ENCODE measurements around the gene TBC1D22A.

- TF ChIP-seq FOXA1 (IDR thresholded peaks at IDR 0.05) (no peak), MAX (IDR thresholded peaks at IDR 0.05) (no peak), GABPA (IDR thresholded peaks at IDR 0.05 in 1 of 2, conservative IDR thresholded peaks at IDR 0.05 in 1 of 2) (no peak), RAD21 (IDR thresholded peaks at IDR 0.05) (no peak), ATF3 (IDR thresholded peaks at IDR 0.05) (no peak), NR2F2 (IDR thresholded peaks at IDR 0.05) (no peak), HNF4A (conservative IDR thresholded peaks at IDR 0.05) (no peak), ZBTB33 (IDR thresholded peaks at IDR 0.05) (no peak), RXRA (IDR thresholded peaks at IDR 0.05) (no peak), EGR1 (IDR thresholded peaks at IDR 0.05; ENCODE audit: low read depth in 2 of 2) (no peak), TAF1 (conservative IDR thresholded peaks at IDR 0.05) (no peak), YY1 (IDR thresholded peaks at IDR 0.05) (no peak)
- TF ChIP-seq, protein P1, sequence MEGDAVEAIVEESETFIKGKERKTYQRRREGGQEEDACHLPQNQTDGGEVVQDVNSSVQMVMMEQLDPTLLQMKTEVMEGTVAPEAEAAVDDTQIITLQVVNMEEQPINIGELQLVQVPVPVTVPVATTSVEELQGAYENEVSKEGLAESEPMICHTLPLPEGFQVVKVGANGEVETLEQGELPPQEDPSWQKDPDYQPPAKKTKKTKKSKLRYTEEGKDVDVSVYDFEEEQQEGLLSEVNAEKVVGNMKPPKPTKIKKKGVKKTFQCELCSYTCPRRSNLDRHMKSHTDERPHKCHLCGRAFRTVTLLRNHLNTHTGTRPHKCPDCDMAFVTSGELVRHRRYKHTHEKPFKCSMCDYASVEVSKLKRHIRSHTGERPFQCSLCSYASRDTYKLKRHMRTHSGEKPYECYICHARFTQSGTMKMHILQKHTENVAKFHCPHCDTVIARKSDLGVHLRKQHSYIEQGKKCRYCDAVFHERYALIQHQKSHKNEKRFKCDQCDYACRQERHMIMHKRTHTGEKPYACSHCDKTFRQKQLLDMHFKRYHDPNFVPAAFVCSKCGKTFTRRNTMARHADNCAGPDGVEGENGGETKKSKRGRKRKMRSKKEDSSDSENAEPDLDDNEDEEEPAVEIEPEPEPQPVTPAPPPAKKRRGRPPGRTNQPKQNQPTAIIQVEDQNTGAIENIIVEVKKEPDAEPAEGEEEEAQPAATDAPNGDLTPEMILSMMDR (IDR thresholded peaks at IDR 0.05; ENCODE audit: low read depth, low read length, missing input control), result no peak
- TF ChIP-seq, protein P2, sequence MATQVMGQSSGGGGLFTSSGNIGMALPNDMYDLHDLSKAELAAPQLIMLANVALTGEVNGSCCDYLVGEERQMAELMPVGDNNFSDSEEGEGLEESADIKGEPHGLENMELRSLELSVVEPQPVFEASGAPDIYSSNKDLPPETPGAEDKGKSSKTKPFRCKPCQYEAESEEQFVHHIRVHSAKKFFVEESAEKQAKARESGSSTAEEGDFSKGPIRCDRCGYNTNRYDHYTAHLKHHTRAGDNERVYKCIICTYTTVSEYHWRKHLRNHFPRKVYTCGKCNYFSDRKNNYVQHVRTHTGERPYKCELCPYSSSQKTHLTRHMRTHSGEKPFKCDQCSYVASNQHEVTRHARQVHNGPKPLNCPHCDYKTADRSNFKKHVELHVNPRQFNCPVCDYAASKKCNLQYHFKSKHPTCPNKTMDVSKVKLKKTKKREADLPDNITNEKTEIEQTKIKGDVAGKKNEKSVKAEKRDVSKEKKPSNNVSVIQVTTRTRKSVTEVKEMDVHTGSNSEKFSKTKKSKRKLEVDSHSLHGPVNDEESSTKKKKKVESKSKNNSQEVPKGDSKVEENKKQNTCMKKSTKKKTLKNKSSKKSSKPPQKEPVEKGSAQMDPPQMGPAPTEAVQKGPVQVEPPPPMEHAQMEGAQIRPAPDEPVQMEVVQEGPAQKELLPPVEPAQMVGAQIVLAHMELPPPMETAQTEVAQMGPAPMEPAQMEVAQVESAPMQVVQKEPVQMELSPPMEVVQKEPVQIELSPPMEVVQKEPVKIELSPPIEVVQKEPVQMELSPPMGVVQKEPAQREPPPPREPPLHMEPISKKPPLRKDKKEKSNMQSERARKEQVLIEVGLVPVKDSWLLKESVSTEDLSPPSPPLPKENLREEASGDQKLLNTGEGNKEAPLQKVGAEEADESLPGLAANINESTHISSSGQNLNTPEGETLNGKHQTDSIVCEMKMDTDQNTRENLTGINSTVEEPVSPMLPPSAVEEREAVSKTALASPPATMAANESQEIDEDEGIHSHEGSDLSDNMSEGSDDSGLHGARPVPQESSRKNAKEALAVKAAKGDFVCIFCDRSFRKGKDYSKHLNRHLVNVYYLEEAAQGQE (IDR thresholded peaks at IDR 0.05), result no peak
Observed at GRCh38 chr22:46896166-46896565, 133.7 kb downstream of the TBC1D22A start.
